Esophagus muscularis mucosa (tissue), 4 donors: Measurements from ENCODE around the gene TIMM29.
"Not testable (repeated sequence)": the region's sequence is repeated elsewhere in the genome, so short reads cannot be mapped to it uniquely, and the experiment has no call there.

ENCODE experiments used
- EP300 ChIP-seq: sonication (generic); formaldehyde crosslinking; IDR thresholded peaks from one replicate; pipeline ENCODE4 v1.6.1; 2017; ENCODE audit warnings: antibody characterized with exemption
- POLR2A ChIP-seq: fragments of 450-650 bp; IDR thresholded peaks from one replicate; pipeline ENCODE4 v1.6.1; 2017; ENCODE audit warnings: antibody characterized with exemption, moderate library complexity, mild to moderate bottlenecking, low read depth
- POLR2AphosphoS5 ChIP-seq, 2 donors: sonication (generic); formaldehyde crosslinking; IDR thresholded peaks; one replicate each; pipeline ENCODE4 v1.6.1; 2017; ENCODE audit warnings: antibody characterized with exemption in 2 of 2
- TF ChIP-seq, protein P1 (sequence below), 3 experiments: fragments of 200-600 bp in 2 of 3; fragments of 450-650 bp in 1 of 3; sonication (generic) in 2 of 3; IDR thresholded peaks; one replicate each; pipeline ENCODE4 v1.5.1; 2017 to 2019; ENCODE audit warnings: antibody characterized with exemption in 3 of 3, mild to moderate bottlenecking in 2 of 3, moderate library complexity in 1 of 3

GRCh38 chr19:10959277-10959968 is 30.8 kb downstream of the TIMM29 start:
- TF ChIP-seq, protein P1, sequence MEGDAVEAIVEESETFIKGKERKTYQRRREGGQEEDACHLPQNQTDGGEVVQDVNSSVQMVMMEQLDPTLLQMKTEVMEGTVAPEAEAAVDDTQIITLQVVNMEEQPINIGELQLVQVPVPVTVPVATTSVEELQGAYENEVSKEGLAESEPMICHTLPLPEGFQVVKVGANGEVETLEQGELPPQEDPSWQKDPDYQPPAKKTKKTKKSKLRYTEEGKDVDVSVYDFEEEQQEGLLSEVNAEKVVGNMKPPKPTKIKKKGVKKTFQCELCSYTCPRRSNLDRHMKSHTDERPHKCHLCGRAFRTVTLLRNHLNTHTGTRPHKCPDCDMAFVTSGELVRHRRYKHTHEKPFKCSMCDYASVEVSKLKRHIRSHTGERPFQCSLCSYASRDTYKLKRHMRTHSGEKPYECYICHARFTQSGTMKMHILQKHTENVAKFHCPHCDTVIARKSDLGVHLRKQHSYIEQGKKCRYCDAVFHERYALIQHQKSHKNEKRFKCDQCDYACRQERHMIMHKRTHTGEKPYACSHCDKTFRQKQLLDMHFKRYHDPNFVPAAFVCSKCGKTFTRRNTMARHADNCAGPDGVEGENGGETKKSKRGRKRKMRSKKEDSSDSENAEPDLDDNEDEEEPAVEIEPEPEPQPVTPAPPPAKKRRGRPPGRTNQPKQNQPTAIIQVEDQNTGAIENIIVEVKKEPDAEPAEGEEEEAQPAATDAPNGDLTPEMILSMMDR (IDR thresholded peaks at IDR 0.05) = not testable (repeated sequence)
- TF ChIP-seq EP300; POLR2A; POLR2AphosphoS5 (IDR thresholded peaks at IDR 0.05): not testable (repeated sequence)
